Measurements from ENCODE around the gene RTN4. TPM values are rescaled to one million over a fixed set of nuclear protein-coding genes. Genes with fewer than 3 reads are reported as not detected.
A peak's percentile ranks its signal among the peaks of the same experiment; 100 is the strongest.

Gene RTN4
- total and polyA plus RNA-seq, 11 donors, result 46.1 to 250 (median 95.5) TPM

- DNase-seq, result no peak
- Histone ChIP-seq H3K4me1 (peaks cover 0 to 39% (median 24%) of the 10 kb centered on the region in 12 donors), H3K27me3 (peaks cover 0 to 6% (median 0%) of the 10 kb centered on the region in 9 donors), H3K36me3 (peaks cover 0 to 29% (median 18%) of the 10 kb centered on the region in 9 donors), H3K9me3 (no peaks in the 10 kb centered on the region), H3K4me3 (no peak overlapping the region), H3K27ac (peak overlapping the region in 1 of 12 donors; percentile 1)
- TF ChIP-seq POLR2A (IDR thresholded peaks at IDR 0.05), result no peak
- TF ChIP-seq, protein P1, sequence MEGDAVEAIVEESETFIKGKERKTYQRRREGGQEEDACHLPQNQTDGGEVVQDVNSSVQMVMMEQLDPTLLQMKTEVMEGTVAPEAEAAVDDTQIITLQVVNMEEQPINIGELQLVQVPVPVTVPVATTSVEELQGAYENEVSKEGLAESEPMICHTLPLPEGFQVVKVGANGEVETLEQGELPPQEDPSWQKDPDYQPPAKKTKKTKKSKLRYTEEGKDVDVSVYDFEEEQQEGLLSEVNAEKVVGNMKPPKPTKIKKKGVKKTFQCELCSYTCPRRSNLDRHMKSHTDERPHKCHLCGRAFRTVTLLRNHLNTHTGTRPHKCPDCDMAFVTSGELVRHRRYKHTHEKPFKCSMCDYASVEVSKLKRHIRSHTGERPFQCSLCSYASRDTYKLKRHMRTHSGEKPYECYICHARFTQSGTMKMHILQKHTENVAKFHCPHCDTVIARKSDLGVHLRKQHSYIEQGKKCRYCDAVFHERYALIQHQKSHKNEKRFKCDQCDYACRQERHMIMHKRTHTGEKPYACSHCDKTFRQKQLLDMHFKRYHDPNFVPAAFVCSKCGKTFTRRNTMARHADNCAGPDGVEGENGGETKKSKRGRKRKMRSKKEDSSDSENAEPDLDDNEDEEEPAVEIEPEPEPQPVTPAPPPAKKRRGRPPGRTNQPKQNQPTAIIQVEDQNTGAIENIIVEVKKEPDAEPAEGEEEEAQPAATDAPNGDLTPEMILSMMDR (IDR thresholded peaks at IDR 0.05), result no peak
- intact Hi-C loops (cut with DNase I), result no loop called here
- no peak for ATAC-seq
- 92 to 100% (median 96%) methylated on average over 3 of the region's 3 CpGs for WGBS, 4 donors
Observed at GRCh38 chr2:54966837-54967236, 83.4 kb downstream of the RTN4 start.

DNA sequence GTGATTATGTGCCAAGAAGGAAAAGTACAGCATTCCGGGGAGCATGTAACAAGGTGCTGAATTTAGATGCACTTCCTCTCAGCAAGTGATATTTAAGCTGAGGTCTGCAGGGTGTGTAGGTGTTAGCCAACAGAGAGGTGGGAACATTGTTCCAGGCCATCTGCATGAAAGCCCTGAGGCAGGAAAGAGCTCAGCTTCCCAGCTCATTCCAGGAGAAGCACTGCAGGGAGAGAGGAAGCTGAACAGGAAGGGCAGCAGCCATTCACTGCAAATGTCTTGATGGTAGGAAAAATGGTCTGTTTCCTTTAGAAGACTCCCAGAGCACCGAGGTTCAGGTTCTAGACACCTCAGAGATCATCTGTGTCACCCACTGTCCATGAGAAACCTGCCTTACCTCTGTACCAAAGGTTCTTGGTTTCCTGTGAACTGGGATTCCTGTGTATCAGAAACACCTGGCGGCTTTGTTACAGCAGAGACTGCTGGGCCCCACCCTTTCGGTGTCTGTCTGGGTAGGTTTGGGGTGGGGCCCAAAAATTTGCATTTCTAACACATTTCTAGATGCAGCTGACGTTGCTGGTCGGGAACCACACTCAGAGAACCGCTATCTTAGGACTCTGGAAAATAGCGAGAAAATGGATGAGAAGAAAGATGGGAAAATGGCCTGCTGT is 84.0 kb downstream of the RTN4 start:
- intact Hi-C loops (cut with DNase I), result no loop called here
- no peak for TF ChIP-seq POLR2A (IDR thresholded peaks at IDR 0.05)
- TF ChIP-seq, protein P1 (IDR thresholded peaks at IDR 0.05), result no peak
- H3K27me3 ChIP-seq, result peaks cover 0 to 6% (median 0%) of the 10 kb centered on the region in 9 donors
- peak overlapping the region in 3 of 12 donors; percentile 1 to 25 (median 18) for H3K27ac ChIP-seq
- ATAC-seq, result peak in 3 of 4 donors; percentile 35 to 74 (median 35)
- DNase-seq, result no peak
- H3K4me3 ChIP-seq, result no peak overlapping the region
- H3K36me3 ChIP-seq, result peaks cover 0 to 23% (median 13%) of the 10 kb centered on the region in 9 donors
- no peaks in the 10 kb centered on the region for H3K9me3 ChIP-seq
- H3K4me1 ChIP-seq, result peaks cover 0 to 39% (median 24%) of the 10 kb centered on the region in 12 donors
- WGBS, 4 donors, result 74 to 87% (median 80%) methylated on average over 8 of the region's 8 CpGs

GRCh38 chr2:54965425-54965824 is 84.8 kb downstream of the RTN4 start:
- H3K9me3 ChIP-seq, result no peaks in the 10 kb centered on the region
- peaks cover 0 to 15% (median 6%) of the 10 kb centered on the region in 9 donors for H3K36me3 ChIP-seq
- ATAC-seq (no peak), DNase-seq (no peak)
- peak overlapping the region in 4 of 12 donors; percentile 1 to 37 (median 26) for H3K27ac ChIP-seq
- H3K4me1 ChIP-seq, result peaks cover 0 to 35% (median 24%) of the 10 kb centered on the region in 12 donors
- TF ChIP-seq POLR2A (IDR thresholded peaks at IDR 0.05), result no peak
- TF ChIP-seq, protein P1 (IDR thresholded peaks at IDR 0.05), result no peak
- 78 to 92% (median 85%) methylated on average over 6 of the region's 6 CpGs for WGBS, 4 donors
- peaks cover 0 to 6% (median 0%) of the 10 kb centered on the region in 9 donors for H3K27me3 ChIP-seq
- intact Hi-C loops (cut with DNase I), result no loop called here
- no peak overlapping the region for H3K4me3 ChIP-seq

- Histone ChIP-seq H3K36me3 (peaks cover 0 to 9% (median 0%) of the 10 kb centered on the region in 9 donors), H3K27me3 (peaks cover 0 to 6% (median 0%) of the 10 kb centered on the region in 9 donors), H3K4me1 (peaks cover 0 to 29% (median 22%) of the 10 kb centered on the region in 12 donors), H3K27ac (peak overlapping the region in 2 of 12 donors; percentile 24 to 33), H3K4me3 (no peak overlapping the region), H3K9me3 (no peaks in the 10 kb centered on the region)
- DNase-seq (no peak), ATAC-seq (no peak)
- WGBS, 4 donors, result 41 to 70% (median 52%) methylated on average over 4 of the region's 4 CpGs
- intact Hi-C loops (cut with DNase I), result no loop called here
- TF ChIP-seq POLR2A (IDR thresholded peaks at IDR 0.05), result no peak
- TF ChIP-seq, protein P1 (IDR thresholded peaks at IDR 0.05), result no peak
Observed at GRCh38 chr2:54964816-54965215, 85.4 kb downstream of the RTN4 start.

Data from heart left ventricle (tissue), 16 donors.